Measurements from ENCODE around the gene DOCK1. TPM values are rescaled to one million over a fixed set of nuclear protein-coding genes. Genes with fewer than 3 reads are reported as not detected.

The DOCK1 gene
- total and polyA plus RNA-seq, 5 experiments from 2014 or later = not detected

DNA sequence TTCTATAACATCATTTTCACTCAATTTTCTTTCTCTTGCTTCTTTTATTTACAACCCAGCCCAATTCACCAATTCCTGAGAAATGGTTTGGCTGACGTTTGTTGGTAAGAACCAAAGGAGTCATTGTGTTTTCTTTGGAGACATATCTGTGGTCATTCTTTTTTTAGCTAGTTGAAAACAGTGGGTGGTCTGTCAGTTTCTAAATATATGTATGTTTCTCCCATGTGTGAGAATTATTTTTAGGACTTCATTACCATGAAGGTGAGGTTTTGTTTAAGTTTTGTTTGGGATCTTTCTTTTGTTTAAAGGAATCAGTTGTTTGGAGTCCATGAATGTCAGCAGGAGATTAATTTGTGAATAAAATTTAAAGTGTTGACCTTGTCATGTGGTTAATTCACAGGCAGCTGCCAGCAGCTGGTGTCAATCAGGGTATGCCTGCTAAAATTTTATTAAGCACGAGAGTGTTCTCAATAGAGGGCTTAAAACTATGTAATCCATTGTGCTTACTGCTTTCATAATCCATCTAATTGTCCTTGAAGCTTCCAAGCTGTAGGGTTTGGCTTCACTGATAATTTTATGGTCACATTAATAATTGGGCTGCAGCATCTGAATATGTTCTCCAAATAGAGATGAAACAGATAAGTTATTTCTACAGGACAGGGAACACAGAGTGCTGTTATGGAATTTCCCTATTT, 252.4 kb downstream of the DOCK1 start:
- peaks cover 0 to 7% (median 2%) of the 10 kb centered on the region in 5 donors for H3K27me3 Mint-ChIP-seq
- no peak overlapping the region for H3K4me3 Mint-ChIP-seq
- H3K36me3 Mint-ChIP-seq = no peaks in the 10 kb centered on the region
- no peaks in the 10 kb centered on the region for H3K9me3 Mint-ChIP-seq
- no peak for ATAC-seq
- POLR2A ChIA-PET = no interaction called here
- no peaks in the 10 kb centered on the region for H3K4me1 Mint-ChIP-seq
- DNase-seq = no peak
- H3K27ac Mint-ChIP-seq = no peak overlapping the region

DNA sequence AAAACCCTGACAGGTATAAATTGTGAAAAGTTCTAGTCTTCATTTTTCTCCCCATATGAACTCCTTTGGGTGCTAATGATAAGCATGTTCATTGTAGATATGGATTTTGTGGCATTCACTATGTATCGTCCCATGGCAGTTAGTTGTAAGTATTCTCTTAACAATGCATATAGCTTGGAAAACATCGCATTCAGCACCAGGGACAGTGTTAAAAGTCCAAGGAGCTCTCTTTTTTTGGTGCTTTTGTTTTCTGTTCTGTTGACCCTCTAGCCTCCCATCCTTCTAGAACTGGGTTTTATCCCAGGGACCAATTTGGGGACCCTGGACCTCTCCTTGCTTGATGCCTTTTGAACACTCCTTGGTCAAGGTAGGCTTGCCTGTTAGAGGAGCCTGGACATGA, 253.4 kb downstream of the DOCK1 start:
- no peak overlapping the region for H3K4me3 Mint-ChIP-seq
- H3K27ac Mint-ChIP-seq = no peak overlapping the region
- H3K9me3 Mint-ChIP-seq = no peaks in the 10 kb centered on the region
- ATAC-seq (no peak), DNase-seq (no peak)
- POLR2A ChIA-PET = no interaction called here
- H3K27me3 Mint-ChIP-seq = peaks cover 0 to 7% (median 2%) of the 10 kb centered on the region in 5 donors
- no peaks in the 10 kb centered on the region for H3K4me1 Mint-ChIP-seq
- H3K36me3 Mint-ChIP-seq = no peaks in the 10 kb centered on the region

DNA sequence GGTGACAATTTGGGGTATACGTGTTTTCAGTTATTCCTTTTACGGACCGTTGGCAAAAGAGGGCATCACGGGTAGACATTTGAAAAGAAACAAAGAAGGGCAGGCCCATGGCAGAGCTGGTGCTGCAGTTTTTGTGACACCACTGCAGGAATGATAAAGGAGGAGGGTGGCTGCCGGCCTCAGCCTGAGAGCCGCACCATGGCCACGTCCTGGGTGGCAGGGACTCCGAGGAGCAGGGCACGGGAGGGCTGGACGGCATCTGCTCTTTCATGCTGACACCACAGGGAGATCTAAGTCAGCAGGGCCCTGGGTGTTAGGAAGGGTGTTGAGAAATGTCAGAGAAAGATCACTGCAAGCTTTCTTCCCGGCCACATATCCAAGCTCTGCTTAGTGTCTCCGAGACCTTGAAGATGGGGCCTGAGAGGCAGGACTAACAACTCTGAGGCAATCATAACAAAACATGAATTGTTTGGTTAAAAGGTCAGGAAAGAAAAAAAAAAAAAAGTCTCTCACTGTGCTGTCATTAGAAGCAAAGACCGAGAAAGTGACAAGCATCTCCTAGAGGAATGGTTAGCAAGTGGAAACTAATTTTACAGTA, 254.5 kb downstream of the DOCK1 start:
- H3K4me3 Mint-ChIP-seq = no peak overlapping the region
- H3K36me3 Mint-ChIP-seq = no peaks in the 10 kb centered on the region
- H3K27me3 Mint-ChIP-seq = peaks cover 0 to 7% (median 2%) of the 10 kb centered on the region in 5 donors
- H3K4me1 Mint-ChIP-seq = no peaks in the 10 kb centered on the region
- ATAC-seq = no peak
- H3K27ac Mint-ChIP-seq = no peak overlapping the region
- no peak for DNase-seq
- H3K9me3 Mint-ChIP-seq = no peaks in the 10 kb centered on the region
- POLR2A ChIA-PET = no interaction called here

DNA sequence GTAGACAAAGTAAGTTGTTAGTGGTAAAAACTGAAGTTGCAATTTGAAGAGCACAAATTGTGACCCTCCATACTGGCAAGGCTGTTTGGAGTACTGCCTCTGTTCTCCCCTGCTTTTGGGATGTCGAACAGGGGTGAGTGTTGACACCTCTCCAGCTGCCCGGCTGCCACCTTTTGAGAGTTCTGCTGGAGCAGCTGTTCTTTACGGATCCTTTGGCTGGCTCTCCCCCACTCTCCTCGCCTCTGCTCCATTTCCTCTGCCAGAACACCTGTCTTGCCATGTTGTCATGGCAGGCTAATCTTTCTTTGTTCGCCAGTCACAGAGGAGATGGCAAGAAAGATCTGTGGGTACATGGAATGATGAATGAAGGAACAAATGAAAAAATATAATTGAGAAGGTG, 256.3 kb downstream of the DOCK1 start:
- DNase-seq (no peak), ATAC-seq (no peak)
- Mint-ChIP-seq H3K4me1 (no peaks in the 10 kb centered on the region), H3K27ac (peak overlapping the region in 1 of 10 donors; percentile 43), H3K9me3 (no peaks in the 10 kb centered on the region), H3K36me3 (no peaks in the 10 kb centered on the region), H3K27me3 (peaks cover 0 to 7% (median 0%) of the 10 kb centered on the region in 5 donors), H3K4me3 (no peak overlapping the region)
- POLR2A ChIA-PET = no interaction called here

DNA sequence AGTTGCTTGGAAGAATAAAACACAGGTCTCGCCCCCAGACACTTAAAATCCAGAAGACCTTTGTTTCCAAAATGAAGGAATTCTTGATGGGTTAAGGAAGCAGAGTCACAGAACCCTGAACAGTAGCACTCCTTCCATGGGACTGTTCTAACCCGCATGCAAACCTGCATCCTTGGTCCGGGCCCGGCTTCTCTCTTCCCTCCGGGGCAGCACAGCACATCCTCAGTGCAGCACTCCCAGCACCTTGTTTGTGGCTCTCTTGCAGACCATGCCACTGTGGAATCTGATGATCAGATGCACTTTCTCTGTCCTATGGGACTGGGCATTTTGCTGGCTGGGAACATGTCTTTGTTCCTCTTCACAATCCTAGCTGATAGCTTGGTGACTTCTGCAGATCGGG, 257.6 kb downstream of the DOCK1 start:
- Mint-ChIP-seq H3K4me1 (no peaks in the 10 kb centered on the region), H3K27ac (no peak overlapping the region), H3K9me3 (no peaks in the 10 kb centered on the region), H3K27me3 (peaks cover 0 to 7% (median 0%) of the 10 kb centered on the region in 5 donors), H3K36me3 (no peaks in the 10 kb centered on the region), H3K4me3 (no peak overlapping the region)
- DNase-seq = no peak
- ATAC-seq = no peak
- POLR2A ChIA-PET = no interaction called here

DNA sequence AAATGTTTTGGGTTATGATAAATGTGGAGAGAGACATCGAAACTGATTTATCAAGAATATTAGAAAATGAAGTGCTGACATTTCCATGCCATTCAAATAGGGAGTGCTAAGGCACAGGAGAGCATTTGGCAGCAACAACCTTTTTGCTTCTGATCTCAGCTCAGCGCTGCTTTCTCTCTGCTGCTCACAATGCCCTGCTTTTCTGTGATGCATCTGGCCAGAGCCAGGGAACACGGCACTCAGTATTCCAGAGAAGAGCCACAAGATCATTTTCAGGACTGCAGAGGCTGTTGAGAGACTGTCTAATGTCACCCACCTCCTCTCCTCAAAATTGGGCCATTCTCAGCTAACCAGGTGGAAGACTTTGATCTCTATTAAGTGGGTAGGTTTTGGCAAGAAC, 263.0 kb downstream of the DOCK1 start:
- Mint-ChIP-seq H3K4me1 (no peaks in the 10 kb centered on the region), H3K9me3 (no peaks in the 10 kb centered on the region), H3K36me3 (no peaks in the 10 kb centered on the region), H3K4me3 (no peak overlapping the region), H3K27me3 (no peaks in the 10 kb centered on the region), H3K27ac (no peak overlapping the region)
- POLR2A ChIA-PET = no interaction called here
- no peak for DNase-seq
- no peak for ATAC-seq

DNA sequence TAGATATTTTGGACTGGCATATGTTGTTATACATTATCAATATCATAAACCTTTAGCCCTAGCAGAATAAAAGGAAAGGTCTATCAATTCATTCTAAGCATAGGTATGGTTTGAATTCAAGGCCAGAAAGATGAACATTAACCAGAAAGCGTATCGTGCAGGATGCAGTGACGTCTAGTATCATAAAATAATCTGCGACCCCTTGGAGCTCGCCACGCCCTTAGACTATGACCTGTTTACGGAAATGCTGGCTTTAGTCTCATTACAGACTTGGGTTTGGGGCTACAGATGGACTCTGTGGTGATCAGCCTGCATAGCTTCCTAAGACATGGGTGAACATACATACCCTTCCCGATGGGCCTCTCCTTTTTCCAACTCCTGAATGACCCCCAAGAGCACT, 269.6 kb downstream of the DOCK1 start:
- ATAC-seq = no peak
- POLR2A ChIA-PET = no interaction called here
- H3K4me3 Mint-ChIP-seq = no peak overlapping the region

DNA sequence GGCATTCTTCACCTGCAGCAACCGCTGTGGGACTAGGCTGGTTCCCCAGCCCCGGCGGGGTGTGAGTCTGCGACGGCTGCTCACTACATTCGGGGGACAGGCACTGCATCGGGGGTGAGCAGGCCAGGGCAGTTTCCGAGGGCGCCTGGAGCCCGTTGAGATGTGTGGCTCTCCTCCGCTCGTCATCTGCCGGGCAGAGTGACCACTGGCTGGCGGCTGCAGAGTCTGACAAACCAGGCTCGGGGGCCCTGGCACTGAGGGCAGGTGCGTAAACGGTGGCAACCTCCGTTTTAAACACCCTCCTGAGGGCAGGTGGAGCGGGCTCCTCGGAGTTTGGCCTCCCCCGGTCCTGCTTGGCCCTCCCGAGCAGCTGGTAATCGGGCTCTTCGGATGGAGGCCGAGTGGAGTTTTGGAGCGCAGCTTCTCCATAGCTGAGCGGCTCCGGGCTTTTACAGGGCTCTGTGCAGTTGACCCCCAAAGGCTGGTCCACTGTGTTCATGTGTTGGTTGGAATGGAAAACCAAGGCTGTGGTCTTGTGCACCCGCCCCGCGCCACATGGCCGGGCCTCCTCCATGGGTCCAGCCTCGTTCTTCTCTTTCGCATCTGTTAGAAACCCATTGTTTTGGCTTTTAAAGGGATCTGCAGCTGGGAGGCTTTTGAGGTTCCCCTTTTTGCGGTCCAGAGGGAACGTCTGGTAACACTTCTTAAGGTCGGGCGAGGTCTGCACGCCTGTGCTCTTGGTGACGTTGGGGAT, 270.3 kb downstream of the DOCK1 start:
- H3K4me1 Mint-ChIP-seq = no peaks in the 10 kb centered on the region
- peaks cover 0 to 2% (median 0%) of the 10 kb centered on the region in 9 donors for H3K9me3 Mint-ChIP-seq
- peaks cover 0 to 6% (median 0%) of the 10 kb centered on the region in 5 donors for H3K27me3 Mint-ChIP-seq
- DNase-seq (no peak), ATAC-seq (no peak)
- no peaks in the 10 kb centered on the region for H3K36me3 Mint-ChIP-seq
- no peak overlapping the region for H3K27ac Mint-ChIP-seq
- POLR2A ChIA-PET = no interaction called here
- no peak overlapping the region for H3K4me3 Mint-ChIP-seq

More for the DNA sequence above, 269.6 kb downstream of the DOCK1 start:
- H3K36me3 Mint-ChIP-seq = no peaks in the 10 kb centered on the region
- no peak overlapping the region for H3K27ac Mint-ChIP-seq
- peaks cover 0 to 6% (median 0%) of the 10 kb centered on the region in 5 donors for H3K27me3 Mint-ChIP-seq
- H3K4me1 Mint-ChIP-seq = no peaks in the 10 kb centered on the region
- DNase-seq = no peak
- peaks cover 0 to 2% (median 0%) of the 10 kb centered on the region in 9 donors for H3K9me3 Mint-ChIP-seq

DNA sequence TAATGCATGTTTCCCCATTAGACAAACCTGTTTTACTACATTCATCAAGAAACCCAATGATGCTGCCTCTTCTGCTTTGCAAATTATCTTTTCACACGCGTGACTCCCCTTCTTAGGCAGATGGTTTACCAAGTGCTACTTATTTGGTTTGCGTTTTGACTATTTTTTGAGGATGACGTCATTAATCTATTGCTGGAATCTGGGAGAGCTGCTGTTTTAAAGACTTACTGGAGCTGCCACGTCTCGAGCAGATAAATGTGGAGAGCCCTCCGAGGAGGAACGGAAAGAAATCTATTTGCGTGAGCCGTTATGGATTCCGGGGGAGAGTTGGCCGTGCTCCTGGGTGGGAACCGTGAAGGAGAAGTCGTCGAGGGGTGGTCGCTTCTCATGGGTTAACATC, 271.4 kb downstream of the DOCK1 start:
- Mint-ChIP-seq H3K36me3 (no peaks in the 10 kb centered on the region), H3K4me3 (no peak overlapping the region), H3K27ac (no peak overlapping the region), H3K4me1 (no peaks in the 10 kb centered on the region), H3K9me3 (peaks cover 0 to 3% (median 0%) of the 10 kb centered on the region in 9 donors), H3K27me3 (peaks cover 0 to 6% (median 2%) of the 10 kb centered on the region in 5 donors)
- POLR2A ChIA-PET = no interaction called here
- DNase-seq (no peak), ATAC-seq (no peak)

DNA sequence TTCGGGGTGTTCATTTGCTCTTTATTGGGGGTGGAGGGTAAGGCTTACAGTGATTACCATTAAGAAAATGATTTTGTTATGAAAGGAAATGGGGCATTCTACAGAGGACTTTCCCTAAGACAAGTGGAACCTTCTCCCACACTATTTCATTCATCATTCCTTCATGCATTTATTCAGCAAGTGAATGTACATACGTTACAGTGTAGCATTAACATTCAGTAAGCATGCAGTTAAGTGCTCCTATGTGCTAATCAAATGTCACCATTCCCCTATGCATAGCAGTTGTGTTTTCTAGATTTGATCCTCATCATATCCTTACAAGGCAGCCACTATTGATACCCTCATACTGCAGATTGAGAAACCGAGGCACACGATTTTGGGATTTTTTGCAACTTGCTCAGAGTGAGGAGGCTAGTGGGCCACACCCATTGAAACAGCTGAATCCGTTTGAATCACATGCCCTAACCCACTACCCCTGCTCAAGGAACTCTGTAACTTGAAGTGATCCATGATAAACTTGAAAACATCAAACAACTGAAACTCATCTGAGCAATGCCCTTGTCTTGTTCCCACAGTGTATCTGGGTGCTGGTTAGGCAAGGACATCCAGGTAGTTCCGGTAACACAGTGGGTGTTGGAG, 274.5 kb downstream of the DOCK1 start:
- Mint-ChIP-seq H3K9me3 (peaks cover 0 to 3% (median 0%) of the 10 kb centered on the region in 9 donors), H3K27me3 (peaks cover 0 to 10% (median 4%) of the 10 kb centered on the region in 5 donors), H3K4me1 (no peaks in the 10 kb centered on the region), H3K4me3 (no peak overlapping the region), H3K27ac (no peak overlapping the region), H3K36me3 (no peaks in the 10 kb centered on the region)
- POLR2A ChIA-PET = no interaction called here
- no peak for ATAC-seq
- no peak for DNase-seq

DNA sequence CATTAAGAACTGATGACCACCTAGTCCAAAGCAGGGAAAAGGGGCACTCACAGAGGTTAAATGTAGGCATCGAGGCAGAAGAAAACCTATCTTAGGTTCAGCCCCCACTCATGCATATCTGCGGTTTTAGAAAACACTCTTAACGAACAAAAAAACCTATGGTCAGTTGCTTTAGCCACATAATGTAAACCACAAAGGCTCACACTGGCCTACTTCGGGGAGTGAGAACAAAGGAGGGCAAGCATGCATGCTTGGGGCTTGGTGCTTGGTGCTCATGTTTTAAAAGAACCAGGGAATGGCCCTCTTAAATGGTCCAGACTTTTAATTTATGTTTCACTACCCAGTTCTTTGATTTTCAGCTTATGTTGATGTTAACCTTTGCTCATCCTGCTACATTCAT, 276.9 kb downstream of the DOCK1 start:
- DNase-seq (no peak), ATAC-seq (no peak)
- H3K9me3 Mint-ChIP-seq = peaks cover 0 to 16% (median 0%) of the 10 kb centered on the region in 9 donors
- peaks cover 0 to 11% (median 4%) of the 10 kb centered on the region in 5 donors for H3K27me3 Mint-ChIP-seq
- no peaks in the 10 kb centered on the region for H3K4me1 Mint-ChIP-seq
- no peak overlapping the region for H3K4me3 Mint-ChIP-seq
- POLR2A ChIA-PET = no interaction called here
- peaks cover 0 to 5% (median 0%) of the 10 kb centered on the region in 3 donors for H3K36me3 Mint-ChIP-seq
- H3K27ac Mint-ChIP-seq = no peak overlapping the region

DNA sequence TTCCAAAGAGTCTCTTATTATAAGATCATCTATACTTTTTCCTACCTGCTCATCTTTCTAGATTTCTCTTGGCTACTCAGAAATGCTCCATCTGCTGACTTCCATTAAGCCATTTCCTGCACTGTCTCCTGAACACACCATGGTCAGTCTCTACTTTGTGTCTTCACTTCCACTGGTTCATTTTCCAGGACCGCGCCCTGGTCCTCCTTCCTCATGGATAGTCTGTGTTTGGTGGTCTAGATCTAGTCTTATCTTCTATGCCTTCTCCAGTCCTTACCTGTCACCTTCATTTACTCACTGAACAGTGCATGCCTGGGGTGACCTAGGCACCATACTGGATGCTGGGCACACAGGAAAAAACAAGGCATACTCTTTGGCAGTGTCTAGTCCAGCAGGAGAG, 279.4 kb downstream of the DOCK1 start:
- ATAC-seq (no peak), DNase-seq (no peak)
- peaks cover 0 to 16% (median 0%) of the 10 kb centered on the region in 5 donors for H3K27me3 Mint-ChIP-seq
- no peak overlapping the region for H3K27ac Mint-ChIP-seq
- no peaks in the 10 kb centered on the region for H3K4me1 Mint-ChIP-seq
- H3K9me3 Mint-ChIP-seq = peaks cover 0 to 16% (median 0%) of the 10 kb centered on the region in 9 donors
- H3K36me3 Mint-ChIP-seq = peaks cover 0 to 5% (median 0%) of the 10 kb centered on the region in 3 donors
- POLR2A ChIA-PET = no interaction called here
- no peak overlapping the region for H3K4me3 Mint-ChIP-seq

DNA sequence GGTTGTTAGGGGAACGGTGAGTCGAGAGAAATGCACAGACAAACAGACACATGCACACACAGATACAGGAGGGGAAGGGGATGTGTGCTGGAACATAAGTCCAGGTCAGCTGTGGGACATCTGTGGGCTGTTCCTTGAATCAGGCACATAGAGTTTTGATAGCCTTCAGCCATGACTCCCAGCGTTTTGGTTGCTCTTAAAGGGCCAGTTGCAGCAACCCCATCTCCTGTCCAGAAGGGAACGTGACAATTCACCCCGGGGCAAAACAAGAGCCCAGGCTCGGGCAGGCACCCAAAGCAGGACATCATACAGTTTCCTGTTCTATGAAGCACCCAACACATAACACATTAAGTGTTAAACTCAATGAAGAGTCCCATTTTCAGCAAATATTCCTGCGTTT, 281.6 kb downstream of the DOCK1 start:
- H3K27me3 Mint-ChIP-seq = peaks cover 0 to 16% (median 4%) of the 10 kb centered on the region in 5 donors
- peaks cover 0 to 16% (median 0%) of the 10 kb centered on the region in 9 donors for H3K9me3 Mint-ChIP-seq
- ATAC-seq (no peak), DNase-seq (no peak)
- POLR2A ChIA-PET = no interaction called here
- peaks cover 0 to 5% (median 0%) of the 10 kb centered on the region in 3 donors for H3K36me3 Mint-ChIP-seq
- H3K4me1 Mint-ChIP-seq = no peaks in the 10 kb centered on the region
- H3K27ac Mint-ChIP-seq = no peak overlapping the region
- no peak overlapping the region for H3K4me3 Mint-ChIP-seq

Data from naive thymus-derived CD8-positive, alpha-beta T cell (primary cell).